ENCODE data around the gene TCF4.
"Not testable (repeated sequence)": the region's sequence is repeated elsewhere in the genome, so short reads cannot be mapped to it uniquely, and the experiment has no call there.

The TCF4 gene

GRCh38 chr18:55470826-55471225, 117.2 kb downstream of the TCF4 start:
- ChIA-PET CTCF (interaction anchor here (0.9 to 1.6 kb wide), 2 partner anchors 8 to 29 kb away, joined by 3 to 5 read pairs; no protein-coding TSS in a partner anchor), POLR2A (no interaction called here)
- TF ChIP-seq CTCF (IDR thresholded peaks at IDR 0.05; ENCODE audit: control extremely low read depth, extremely low read depth, low read depth, missing control alignments): no peak
- no peak for DNase-seq (ENCODE audit: extremely low spot score)

DNA sequence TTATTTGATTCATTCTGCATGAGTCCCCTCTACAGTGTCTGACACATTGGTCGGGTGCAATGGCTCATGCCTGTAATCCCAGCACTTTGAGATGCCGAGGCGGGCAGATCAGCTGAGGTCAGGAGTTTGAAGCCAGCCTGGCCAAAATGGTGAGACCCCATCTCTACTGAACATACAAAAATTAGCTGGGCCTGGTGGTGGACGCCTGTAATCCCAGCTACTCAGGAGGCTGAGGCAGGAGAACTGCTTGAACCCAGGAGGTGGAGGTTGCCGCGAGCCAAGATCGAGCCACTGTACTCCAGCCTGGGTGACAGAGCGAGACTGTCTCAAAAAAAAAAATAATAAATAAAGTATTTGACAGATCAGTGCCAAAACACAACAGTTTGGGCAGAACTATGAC, 118.9 kb downstream of the TCF4 start:
- CTCF ChIA-PET; DNase-seq (ENCODE audit: extremely low spot score); POLR2A ChIA-PET: not testable (repeated sequence)

DNA sequence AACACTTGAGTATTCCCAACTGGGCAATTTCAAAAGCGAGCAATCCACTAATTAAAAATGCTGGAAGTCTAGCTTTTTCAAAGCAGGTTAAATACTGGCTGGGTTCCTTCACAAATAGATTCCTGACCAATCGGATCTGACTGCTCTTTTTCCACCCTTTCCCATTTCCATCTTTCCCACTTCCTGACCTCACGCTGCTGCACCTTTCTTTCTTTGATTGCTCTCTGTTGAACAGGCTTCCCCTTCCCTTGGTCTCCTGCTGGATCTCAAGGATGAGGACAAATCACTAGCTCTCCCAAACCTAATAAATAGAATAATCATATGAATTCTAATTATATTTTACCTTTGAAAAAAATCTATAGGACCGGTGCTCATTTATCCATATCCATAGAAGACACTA, 121.2 kb downstream of the TCF4 start:
- no peak for DNase-seq (ENCODE audit: extremely low spot score)
- POLR2A ChIA-PET: no interaction called here
- CTCF ChIA-PET: interaction anchor here (1.6 kb wide), 1 partner anchor 24 kb away, joined by 4 read pairs; no protein-coding TSS in a partner anchor
- no peak for TF ChIP-seq CTCF (IDR thresholded peaks at IDR 0.05; ENCODE audit: control extremely low read depth, extremely low read depth, low read depth, missing control alignments)

DNA sequence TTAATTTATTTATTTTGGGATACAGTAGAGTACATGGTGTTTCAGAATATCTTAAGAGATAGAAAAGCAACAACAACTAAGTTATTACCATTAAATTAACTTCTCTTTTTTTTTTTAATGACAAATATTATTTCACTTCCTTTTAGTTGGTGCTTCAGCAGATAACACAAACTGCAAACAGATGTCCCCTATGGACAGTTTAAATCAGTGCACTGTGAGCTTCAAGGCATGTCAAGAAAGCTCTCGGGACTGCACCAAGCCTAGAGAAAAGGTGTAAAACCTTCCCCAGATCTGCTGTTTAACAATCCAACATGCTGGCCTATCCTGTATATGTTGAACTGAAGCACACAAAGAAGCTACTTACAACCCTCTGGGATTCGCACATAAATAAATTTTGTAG, 122.7 kb downstream of the TCF4 start:
- TF ChIP-seq CTCF (IDR thresholded peaks at IDR 0.05; ENCODE audit: control extremely low read depth, extremely low read depth, low read depth, missing control alignments): no peak
- ChIA-PET POLR2A (no interaction called here), CTCF (interaction anchor here (2.0 kb wide), 1 partner anchor 9 kb away, joined by 5 read pairs; no protein-coding TSS in a partner anchor)
- no peak for DNase-seq (ENCODE audit: extremely low spot score)

GRCh38 chr18:55464581-55464980, 123.4 kb downstream of the TCF4 start:
- ChIA-PET POLR2A (no interaction called here), CTCF (interaction anchor here (2.0 kb wide), 1 partner anchor 9 kb away, joined by 5 read pairs; no protein-coding TSS in a partner anchor)
- TF ChIP-seq CTCF (IDR thresholded peaks at IDR 0.05; ENCODE audit: control extremely low read depth, extremely low read depth, low read depth, missing control alignments): no peak
- DNase-seq (ENCODE audit: extremely low spot score): no peak

GRCh38 chr18:55462652-55463051, 125.3 kb downstream of the TCF4 start:
- ChIA-PET POLR2A (interaction anchor here (0.5 kb wide), 1 partner anchor 141 kb away, joined by 6 read pairs; no protein-coding TSS in a partner anchor), CTCF (interaction anchor here (1.2 to 1.3 kb wide), 2 partner anchors 9 to 55 kb away, joined by 3 to 5 read pairs; no protein-coding TSS in a partner anchor)
- TF ChIP-seq CTCF (IDR thresholded peaks at IDR 0.05; ENCODE audit: control extremely low read depth, extremely low read depth, low read depth, missing control alignments): no peak
- DNase-seq (ENCODE audit: extremely low spot score): no peak

DNA sequence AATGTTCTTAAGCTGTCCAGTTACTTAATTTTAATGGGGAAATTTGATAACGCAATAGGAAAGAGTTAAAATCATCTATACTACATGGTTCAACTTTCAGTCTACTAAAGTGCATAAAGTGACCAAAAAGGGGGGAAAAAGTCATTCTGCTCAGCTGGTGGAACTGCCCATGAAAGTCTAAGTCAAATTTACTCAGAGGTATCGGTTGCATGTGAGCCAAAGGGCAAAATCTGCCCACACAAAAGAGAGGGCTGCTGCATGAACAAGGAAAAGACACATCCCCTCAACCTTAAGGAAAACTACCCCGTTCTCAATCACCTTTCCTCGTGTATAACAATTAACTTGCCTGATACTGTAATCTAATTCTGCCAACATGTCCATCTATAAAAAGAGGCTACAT, 126.1 kb downstream of the TCF4 start:
- DNase-seq (ENCODE audit: extremely low spot score): no peak
- POLR2A ChIA-PET: no interaction called here
- TF ChIP-seq CTCF (IDR thresholded peaks at IDR 0.05; ENCODE audit: control extremely low read depth, extremely low read depth, low read depth, missing control alignments): no peak
- CTCF ChIA-PET: interaction anchor here (1.1 to 2.1 kb wide), 5 partner anchors 10 to 59 kb away, joined by 3 to 4 read pairs (median 3); no protein-coding TSS in a partner anchor
